SK-N-SH (cell line): ENCODE results near the gene SCAPER. TPM values are rescaled to one million over a fixed set of nuclear protein-coding genes. Genes with fewer than 3 reads are reported as not detected.

ENCODE experiments used
- CTCF ChIA-PET: fragments of 300-600, 350-600 bp; formaldehyde crosslinking; extraction: SDS; loops from one replicate; lab custom pipeline; 2021; lab: Yijun Ruan, JAX
- POLR2A ChIA-PET: fragments of 350-600 bp; sonication (Branson Sonifier 250); formaldehyde crosslinking; extraction: SDS; loops from one replicate; lab custom pipeline; 2020; ENCODE audit warnings: antibody characterized with exemption, inconsistent platforms; lab: Yijun Ruan, JAX
- DNase-seq: peaks from one replicate; pipeline ENCODE4 v3.0.0; 2012
- H2AFZ ChIP-seq: fragments of 200-600 bp; sonication (generic); 2 replicates; pipeline ENCODE4 v1.8.1; 2016; ENCODE audit warnings: antibody characterized with exemption, mild to moderate bottlenecking, low read depth
- H3F3A ChIP-seq: fragments of 200-600 bp; sonication (generic); replicated peaks from 2 replicates; pipeline ENCODE3; 2016; ENCODE audit warnings: antibody characterized with exemption, mild to moderate bottlenecking; ENCODE audit not compliant: insufficient read depth
- H3K27ac ChIP-seq, 2 experiments: fragments of 200-500 bp in 1 of 2; fragments of 200-600 bp in 1 of 2; sonication (Bioruptor generic) in 1 of 2; sonication (generic), shearing (Covaris generic) in 1 of 2; 2 replicates each; pipeline versions ENCODE4 v1.5.1 to v1.6.1; 2014 to 2016; ENCODE audit warnings: low read depth in 2 of 2, inconsistent platforms in 1 of 2, low read length in 1 of 2, mild to moderate bottlenecking in 1 of 2, mixed read lengths in 1 of 2
- H3K27me3 ChIP-seq: fragments of 200-600 bp; sonication (generic), shearing (Covaris generic); 2 replicates; pipeline ENCODE4 v1.6.1; 2016; ENCODE audit warnings: mixed run types; ENCODE audit not compliant: insufficient read depth
- H3K36me3 ChIP-seq, 2 experiments: fragments of 200-500 bp in 1 of 2; fragments of 200-600 bp in 1 of 2; sonication (Bioruptor generic) in 1 of 2; sonication (generic) in 1 of 2; replicated peaks in 1 of 2; 2 replicates each; pipeline versions ENCODE3 to v1.5.1; 2014 to 2016; ENCODE audit warnings: low read length in 1 of 2, mild to moderate bottlenecking in 1 of 2; ENCODE audit not compliant: insufficient read depth in 2 of 2, control insufficient read depth in 1 of 2
- H3K4me1 ChIP-seq, 2 experiments: fragments of 200-500 bp in 1 of 2; fragments of 200-600 bp in 1 of 2; sonication (Bioruptor generic) in 1 of 2; sonication (generic), shearing (Covaris generic) in 1 of 2; 2 replicates each; pipeline versions ENCODE4 v1.5.1 to v1.6.1; 2014 to 2016; ENCODE audit warnings: low read depth in 1 of 2, low read length in 1 of 2, mixed run types in 1 of 2; ENCODE audit not compliant: insufficient read depth in 2 of 2, control insufficient read depth in 1 of 2
- H3K4me2 ChIP-seq: fragments of 200-600 bp; sonication (generic), shearing (Covaris generic); 2 replicates; pipeline ENCODE4 v1.6.1; 2017; ENCODE audit warnings: mixed run types
- H3K4me3 ChIP-seq, 2 experiments: fragments of 200-500 bp in 1 of 2; fragments of 200-600 bp in 1 of 2; sonication (Bioruptor generic) in 1 of 2; sonication (generic), shearing (Covaris generic) in 1 of 2; 2 replicates each; pipeline versions ENCODE4 v1.5.1 to v1.8.1; 2014 to 2016; ENCODE audit warnings: low read depth in 2 of 2, inconsistent platforms in 1 of 2, low read length in 1 of 2, mild to moderate bottlenecking in 1 of 2, mixed read lengths in 1 of 2, moderate library complexity in 1 of 2
- H3K79me2 ChIP-seq: fragments of 200-600 bp; sonication (generic); 2 replicates; pipeline ENCODE4 v1.8.1; 2017; ENCODE audit warnings: mild to moderate bottlenecking; ENCODE audit not compliant: insufficient read depth
- H3K9ac ChIP-seq: fragments of 200-600 bp; sonication (generic); 2 replicates; pipeline ENCODE4 v1.6.1; 2017; ENCODE audit warnings: mixed run types
- H3K9me2 ChIP-seq: fragments of 200-600 bp; sonication (generic); 2 replicates; pipeline ENCODE4 v1.6.1; 2017; ENCODE audit warnings: mixed run types
- H3K9me3 ChIP-seq: fragments of 200-600 bp; sonication (generic); 2 replicates; pipeline ENCODE4 v1.6.1; 2017; ENCODE audit warnings: mixed run types, mild to moderate bottlenecking, moderate library complexity
- H4K20me1 ChIP-seq: fragments of 200-600 bp; sonication (generic); 2 replicates; pipeline ENCODE4 v1.6.1; 2017; ENCODE audit warnings: mild to moderate bottlenecking, mixed run types; ENCODE audit not compliant: insufficient read depth
- CHD2 ChIP-seq: fragments of 150-350 bp; IDR thresholded peaks from 2 replicates; pipeline ENCODE4 v1.6.1; 2018; ENCODE audit warnings: low read length; ENCODE audit not compliant: partially characterized antibody
- ELF1 ChIP-seq: IDR thresholded peaks from 2 replicates; pipeline ENCODE4 v1.4.0; 2012
- EZH2phosphoT487 ChIP-seq: fragments of 200-600 bp; sonication (generic); IDR thresholded peaks from 2 replicates; pipeline ENCODE4 v1.6.1; 2017; ENCODE audit warnings: low read depth, mixed run types, mild to moderate bottlenecking, antibody characterized with exemption, moderate library complexity, borderline replicate concordance
- FOSL2 ChIP-seq: IDR thresholded peaks from 2 replicates; pipeline ENCODE4 v1.4.0; 2012; ENCODE audit warnings: low read depth, mild to moderate bottlenecking, moderate library complexity, borderline replicate concordance
- FOXJ3 ChIP-seq: sonication (generic); formaldehyde crosslinking; IDR thresholded peaks from 2 replicates; pipeline ENCODE4 v1.5.1; 2020; ENCODE audit warnings: mild to moderate bottlenecking, missing genetic modification reagents
- FOXM1 ChIP-seq: IDR thresholded peaks from 2 replicates; pipeline ENCODE4 v1.4.0; 2012; ENCODE audit warnings: low read depth, mild to moderate bottlenecking
- GATA2 ChIP-seq: sonication (generic); formaldehyde crosslinking; IDR thresholded peaks from 2 replicates; pipeline ENCODE4 v1.5.0; 2020; ENCODE audit warnings: mild to moderate bottlenecking, missing genetic modification reagents
- IRF3 ChIP-seq: fragments of 150-350 bp; IDR thresholded peaks from 2 replicates; pipeline ENCODE4 v1.6.1; 2016; ENCODE audit warnings: mild to moderate bottlenecking, low read depth, low read length
- MEF2A ChIP-seq: IDR thresholded peaks from 2 replicates; pipeline ENCODE4 v1.4.0; 2012; ENCODE audit warnings: low read depth, borderline replicate concordance
- RAD21 ChIP-seq: IDR thresholded peaks from 2 replicates; pipeline ENCODE4 v1.6.1; 2012; ENCODE audit warnings: mild to moderate bottlenecking, low read length
- RCOR1 ChIP-seq: fragments of 150-350 bp; IDR thresholded peaks from 2 replicates; pipeline ENCODE4 v1.6.1; 2017; ENCODE audit warnings: antibody characterized with exemption, low read length
- RXRA ChIP-seq: IDR thresholded peaks from 2 replicates; pipeline ENCODE4 v1.4.0; 2012; ENCODE audit warnings: low read depth, mild to moderate bottlenecking, borderline replicate concordance
- SIN3A ChIP-seq: IDR thresholded peaks from 2 replicates; pipeline ENCODE4 v1.6.1; 2012; ENCODE audit warnings: low read depth, mild to moderate bottlenecking, low read length, moderate library complexity, borderline replicate concordance
- SMC3 ChIP-seq: IDR thresholded peaks from 2 replicates; pipeline ENCODE4 v1.6.1; 2012; ENCODE audit warnings: low read depth, low read length, improper control_type of control experiment
- TEAD4 ChIP-seq: IDR thresholded peaks from 2 replicates; pipeline ENCODE4 v1.4.0; 2012; ENCODE audit warnings: mild to moderate bottlenecking, borderline replicate concordance; ENCODE audit not compliant: insufficient read depth
- USF2 ChIP-seq: fragments of 150-350 bp; IDR thresholded peaks from 2 replicates; pipeline ENCODE4 v1.6.1; 2017; ENCODE audit warnings: antibody characterized with exemption, low read length, low read depth, borderline replicate concordance
- polyA plus RNA-seq, 3 experiments: library from polyadenylated mRNA; depleted of rRNA; stranded (reverse); fragments of >200 nt; gene quantifications; 2 replicates each; pipeline ENCODE4 v1.2.3, GENCODE V29; 2012
- TF ChIP-seq, protein P1 (sequence below): IDR thresholded peaks from 2 replicates; pipeline ENCODE4 v1.6.1; 2012; ENCODE audit warnings: mild to moderate bottlenecking, low read depth, low read length, moderate library complexity
- TF ChIP-seq, protein P2 (sequence below): IDR thresholded peaks from 2 replicates; pipeline ENCODE4; 2012
- TF ChIP-seq, protein P3 (sequence below): IDR thresholded peaks from 2 replicates; pipeline ENCODE4 v1.4.0; 2012; ENCODE audit warnings: low read depth, borderline replicate concordance

The SCAPER gene
- polyA plus RNA-seq, 1 of the 3 experiments (the other 2 are of a cell fraction): 1.8 TPM

DNA sequence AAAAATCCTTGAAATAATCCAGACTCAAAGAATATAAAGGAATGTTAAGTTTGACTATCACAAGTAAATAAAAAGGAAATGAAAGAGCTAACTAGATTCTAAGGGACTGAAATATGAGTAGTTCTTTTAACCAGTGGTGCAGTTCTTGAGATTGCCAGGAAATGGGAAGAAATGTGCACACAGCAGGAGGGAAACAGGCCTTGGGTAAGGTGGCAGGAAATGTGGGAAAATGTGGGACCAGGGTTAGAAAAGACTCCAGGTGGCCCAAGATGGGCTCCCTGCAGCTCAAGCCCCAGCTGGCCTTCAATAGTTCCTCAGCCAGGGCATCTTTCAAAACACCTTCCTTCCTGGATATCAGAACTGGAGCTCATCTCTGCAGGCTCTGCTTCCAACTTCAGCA is 387.2 kb downstream of the SCAPER start:
- CTCF ChIA-PET: interaction anchor here (0.6 kb wide), 1 partner anchor 14 kb away, joined by 3 read pairs; no protein-coding TSS in a partner anchor
- no peak overlapping the region for H3K4me3 ChIP-seq
- no peaks in the 10 kb centered on the region for H3K79me2 ChIP-seq
- H3F3A ChIP-seq: no peaks in the 10 kb centered on the region
- H3K27me3 ChIP-seq: no peaks in the 10 kb centered on the region
- H3K9me2 ChIP-seq: no peaks in the 10 kb centered on the region
- no peak overlapping the region for H2AFZ ChIP-seq
- POLR2A ChIA-PET: no interaction called here
- H4K20me1 ChIP-seq: no peaks in the 10 kb centered on the region
- H3K27ac ChIP-seq: no peak overlapping the region
- TF ChIP-seq SMC3 (no peak), GATA2 (CRISPR knock-in tag) (no peak), ELF1 (no peak), USF2 (no peak), TEAD4 (no peak), CHD2 (no peak), FOSL2 (no peak), SIN3A (no peak), EZH2phosphoT487 (no peak), FOXJ3 (no peak), RAD21 (no peak), FOXM1 (no peak), IRF3 (no peak), RCOR1 (no peak), MEF2A (no peak), RXRA (no peak)
- TF ChIP-seq, protein P1, sequence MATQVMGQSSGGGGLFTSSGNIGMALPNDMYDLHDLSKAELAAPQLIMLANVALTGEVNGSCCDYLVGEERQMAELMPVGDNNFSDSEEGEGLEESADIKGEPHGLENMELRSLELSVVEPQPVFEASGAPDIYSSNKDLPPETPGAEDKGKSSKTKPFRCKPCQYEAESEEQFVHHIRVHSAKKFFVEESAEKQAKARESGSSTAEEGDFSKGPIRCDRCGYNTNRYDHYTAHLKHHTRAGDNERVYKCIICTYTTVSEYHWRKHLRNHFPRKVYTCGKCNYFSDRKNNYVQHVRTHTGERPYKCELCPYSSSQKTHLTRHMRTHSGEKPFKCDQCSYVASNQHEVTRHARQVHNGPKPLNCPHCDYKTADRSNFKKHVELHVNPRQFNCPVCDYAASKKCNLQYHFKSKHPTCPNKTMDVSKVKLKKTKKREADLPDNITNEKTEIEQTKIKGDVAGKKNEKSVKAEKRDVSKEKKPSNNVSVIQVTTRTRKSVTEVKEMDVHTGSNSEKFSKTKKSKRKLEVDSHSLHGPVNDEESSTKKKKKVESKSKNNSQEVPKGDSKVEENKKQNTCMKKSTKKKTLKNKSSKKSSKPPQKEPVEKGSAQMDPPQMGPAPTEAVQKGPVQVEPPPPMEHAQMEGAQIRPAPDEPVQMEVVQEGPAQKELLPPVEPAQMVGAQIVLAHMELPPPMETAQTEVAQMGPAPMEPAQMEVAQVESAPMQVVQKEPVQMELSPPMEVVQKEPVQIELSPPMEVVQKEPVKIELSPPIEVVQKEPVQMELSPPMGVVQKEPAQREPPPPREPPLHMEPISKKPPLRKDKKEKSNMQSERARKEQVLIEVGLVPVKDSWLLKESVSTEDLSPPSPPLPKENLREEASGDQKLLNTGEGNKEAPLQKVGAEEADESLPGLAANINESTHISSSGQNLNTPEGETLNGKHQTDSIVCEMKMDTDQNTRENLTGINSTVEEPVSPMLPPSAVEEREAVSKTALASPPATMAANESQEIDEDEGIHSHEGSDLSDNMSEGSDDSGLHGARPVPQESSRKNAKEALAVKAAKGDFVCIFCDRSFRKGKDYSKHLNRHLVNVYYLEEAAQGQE: no peak
- TF ChIP-seq, protein P2, sequence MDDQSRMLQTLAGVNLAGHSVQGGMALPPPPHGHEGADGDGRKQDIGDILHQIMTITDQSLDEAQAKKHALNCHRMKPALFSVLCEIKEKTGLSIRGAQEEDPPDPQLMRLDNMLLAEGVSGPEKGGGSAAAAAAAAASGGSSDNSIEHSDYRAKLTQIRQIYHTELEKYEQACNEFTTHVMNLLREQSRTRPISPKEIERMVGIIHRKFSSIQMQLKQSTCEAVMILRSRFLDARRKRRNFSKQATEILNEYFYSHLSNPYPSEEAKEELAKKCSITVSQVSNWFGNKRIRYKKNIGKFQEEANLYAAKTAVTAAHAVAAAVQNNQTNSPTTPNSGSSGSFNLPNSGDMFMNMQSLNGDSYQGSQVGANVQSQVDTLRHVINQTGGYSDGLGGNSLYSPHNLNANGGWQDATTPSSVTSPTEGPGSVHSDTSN: no peak
- TF ChIP-seq, protein P3, sequence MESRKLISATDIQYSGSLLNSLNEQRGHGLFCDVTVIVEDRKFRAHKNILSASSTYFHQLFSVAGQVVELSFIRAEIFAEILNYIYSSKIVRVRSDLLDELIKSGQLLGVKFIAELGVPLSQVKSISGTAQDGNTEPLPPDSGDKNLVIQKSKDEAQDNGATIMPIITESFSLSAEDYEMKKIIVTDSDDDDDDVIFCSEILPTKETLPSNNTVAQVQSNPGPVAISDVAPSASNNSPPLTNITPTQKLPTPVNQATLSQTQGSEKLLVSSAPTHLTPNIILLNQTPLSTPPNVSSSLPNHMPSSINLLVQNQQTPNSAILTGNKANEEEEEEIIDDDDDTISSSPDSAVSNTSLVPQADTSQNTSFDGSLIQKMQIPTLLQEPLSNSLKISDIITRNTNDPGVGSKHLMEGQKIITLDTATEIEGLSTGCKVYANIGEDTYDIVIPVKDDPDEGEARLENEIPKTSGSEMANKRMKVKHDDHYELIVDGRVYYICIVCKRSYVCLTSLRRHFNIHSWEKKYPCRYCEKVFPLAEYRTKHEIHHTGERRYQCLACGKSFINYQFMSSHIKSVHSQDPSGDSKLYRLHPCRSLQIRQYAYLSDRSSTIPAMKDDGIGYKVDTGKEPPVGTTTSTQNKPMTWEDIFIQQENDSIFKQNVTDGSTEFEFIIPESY: no peak
- no peaks in the 10 kb centered on the region for H3K36me3 ChIP-seq
- H3K9ac ChIP-seq: no peak overlapping the region
- H3K4me2 ChIP-seq: no peak overlapping the region
- no peaks in the 10 kb centered on the region for H3K9me3 ChIP-seq
- peaks cover 0 to 8% of the 10 kb centered on the region in 2 experiments; a peak in 2 of 4 replicates for H3K4me1 ChIP-seq
- DNase-seq: no peak
